ENCODE measurements around the gene HS6ST3.

- TF ChIP-seq CTCF (IDR thresholded peaks at IDR 0.05; ENCODE audit: poor library complexity) (no peak), EZH2 (IDR thresholded peaks at IDR 0.05; ENCODE audit: borderline replicate concordance) (no peak), EZH2phosphoT487 (IDR thresholded peaks at IDR 0.05; ENCODE audit: low read depth, severe bottlenecking, unreplicated experiment) (no peak)
Observed at GRCh38 chr13:96539791-96540190, 449.9 kb downstream of the HS6ST3 start.

Measured in hepatocyte (in vitro differentiated cells).